Astrocyte of the hippocampus (primary cell): Measurements from ENCODE around the gene LRCOL1.

ENCODE experiments used
- DNase-seq: peaks from one replicate; pipeline ENCODE4 v3.0.0; 2011; ENCODE audit warnings: low read depth, low spot score

LRCOL1 gene

GRCh38 chr12:132635076-132635955 is 24.9 kb upstream of the LRCOL1 start:
- DNase-seq, result no peak

- DNase-seq, result no peak
Observed at GRCh38 chr12:132634411-132634990, 24.1 kb upstream of the LRCOL1 start.

GRCh38 chr12:132633901-132634300 is 23.5 kb upstream of the LRCOL1 start:
- DNase-seq, result no peak

GRCh38 chr12:132633398-132633797 is 23.0 kb upstream of the LRCOL1 start:
- DNase-seq, result no peak

GRCh38 chr12:132632521-132633228 is 22.3 kb upstream of the LRCOL1 start:
- no peak for DNase-seq

- no peak for DNase-seq
Observed at GRCh38 chr12:132631666-132632065, 21.3 kb upstream of the LRCOL1 start.

- no peak for DNase-seq
Observed at GRCh38 chr12:132630672-132631071, 20.3 kb upstream of the LRCOL1 start.

- no peak for DNase-seq
Observed at GRCh38 chr12:132629330-132629729, 18.9 kb upstream of the LRCOL1 start.

- no peak for DNase-seq
Observed at GRCh38 chr12:132625731-132626430, 15.5 kb upstream of the LRCOL1 start.

GRCh38 chr12:132624910-132625630 is 14.7 kb upstream of the LRCOL1 start:
- DNase-seq, result no peak

- DNase-seq, result no peak
Observed at GRCh38 chr12:132624186-132624855, 13.9 kb upstream of the LRCOL1 start.

- no peak for DNase-seq
Observed at GRCh38 chr12:132623072-132623869, 12.9 kb upstream of the LRCOL1 start.

- peak; percentile 67 for DNase-seq
Observed at GRCh38 chr12:132622437-132623071, 12.2 kb upstream of the LRCOL1 start.

GRCh38 chr12:132621657-132622435 is 11.5 kb upstream of the LRCOL1 start:
- no peak for DNase-seq

GRCh38 chr12:132620899-132621656 is 10.7 kb upstream of the LRCOL1 start:
- no peak for DNase-seq

- no peak for DNase-seq
Observed at GRCh38 chr12:132620113-132620898, 9.9 kb upstream of the LRCOL1 start.
